Measurements from ENCODE around the gene GPR183. TPM values are rescaled to one million over a fixed set of nuclear protein-coding genes. Genes with fewer than 3 reads are reported as not detected.

Gene GPR183
- total RNA-seq, 1 donor from 2014 or later = 4.9 TPM

DNA sequence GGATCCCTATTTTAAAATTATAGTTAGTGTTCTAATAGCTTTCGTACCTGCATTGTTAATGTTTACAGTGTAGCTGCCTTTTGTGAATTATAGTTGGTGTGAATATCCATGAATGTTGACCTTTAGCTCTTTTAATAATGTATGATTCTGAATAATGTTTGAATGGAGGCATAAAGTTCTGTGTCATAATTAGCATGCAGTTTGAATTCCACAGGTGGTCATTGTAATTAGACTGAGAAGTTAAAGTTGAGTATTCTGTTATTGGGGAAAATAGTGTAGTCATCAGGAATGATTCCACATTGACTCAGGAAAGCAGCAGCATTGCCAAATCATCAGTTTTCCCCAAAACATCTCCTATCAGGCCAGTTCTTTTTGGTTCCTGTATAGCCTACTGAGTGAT is 61.1 kb downstream of the GPR183 start:
- Mint-ChIP-seq H3K4me1 (ENCODE audit: low read depth, unreplicated experiment) (peaks cover 1% of the 10 kb centered on the region), H3K36me3 (ENCODE audit: low read depth, unreplicated experiment) (peaks cover 13% of the 10 kb centered on the region), H3K27ac (ENCODE audit: unreplicated experiment) (no peak overlapping the region), H3K9me3 (ENCODE audit: unreplicated experiment) (peaks cover 2% of the 10 kb centered on the region), H3K27me3 (ENCODE audit: low read depth, unreplicated experiment) (no peaks in the 10 kb centered on the region), H3K4me3 (ENCODE audit: unreplicated experiment) (no peak overlapping the region)
- Histone ChIP-seq H3K27ac (ENCODE audit: low read depth, low read length) (no peak overlapping the region), H3K9ac (ENCODE audit: low read length) (no peak overlapping the region), H3K4me1 (ENCODE audit: insufficient read depth, low read length) (no peaks in the 10 kb centered on the region), H2AFZ (ENCODE audit: low read depth, low read length) (no peak overlapping the region), H3K9me3 (ENCODE audit: insufficient read depth, low read depth, low read length) (no peaks in the 10 kb centered on the region), H3K27me3 (ENCODE audit: insufficient read depth, low read length) (no peaks in the 10 kb centered on the region), H3K36me3 (ENCODE audit: insufficient read depth, low read length) (no peaks in the 10 kb centered on the region), H4K20me1 (ENCODE audit: insufficient read depth, low read length) (peaks cover 8% of the 10 kb centered on the region), H3K4me2 (ENCODE audit: low read length) (no peak overlapping the region), H3K79me2 (ENCODE audit: insufficient read depth, low read length) (no peaks in the 10 kb centered on the region), H3K4me3 (ENCODE audit: insufficient read depth, low read depth, low read length) (no peak overlapping the region)
- TF ChIP-seq CTCF (IDR thresholded peaks at IDR 0.05; ENCODE audit: insufficient read depth, low read depth, low read length) (no peak), EZH2 (IDR thresholded peaks at IDR 0.05; ENCODE audit: insufficient read depth, low read length) (no peak)
- FAIRE-seq (no peak), DNase-seq (ENCODE audit: low read depth) (no peak)

Small RNA genes lying within 50 kb of the gene (microRNA-seq; reads per million reads assigned to microRNA genes)
- not detected for gene MIR623

Other genes with a start within 250 kb of the GPR183 start
- gene UBAC2, start 106.5 kb downstream of the GPR183 start, total RNA-seq = 61.0 and 64.8 TPM in 2 replicates
- gene GPR18, start 49.0 kb downstream of the GPR183 start, total RNA-seq = 0.59 and 1.8 TPM in 2 replicates
- gene TM9SF2, start 194.1 kb upstream of the GPR183 start, total RNA-seq = 118 and 132 TPM in 2 replicates